ENCODE data around the gene SCG5. TPM values are rescaled to one million over a fixed set of nuclear protein-coding genes. Genes with fewer than 3 reads are reported as not detected.

SCG5 gene
- total RNA-seq, 1 donor from 2014 or later = 2.2 TPM

- H3K36me3 Mint-ChIP-seq (ENCODE audit: low read depth) = no peaks in the 10 kb centered on the region
- H3K4me1 Mint-ChIP-seq = no peaks in the 10 kb centered on the region
- H3K9me3 Mint-ChIP-seq = no peaks in the 10 kb centered on the region
- no peak overlapping the region for H3K27ac Mint-ChIP-seq
- no peak for DNase-seq
- H3K27me3 Mint-ChIP-seq = no peaks in the 10 kb centered on the region
- intact Hi-C loops (cut with micrococcal nuclease) = no loop called here
- H3K4me3 Mint-ChIP-seq = no peak overlapping the region
Measured at GRCh38 chr15:32691689-32692038, 50.2 kb downstream of the SCG5 start.

GRCh38 chr15:32692286-32692685 is 50.8 kb downstream of the SCG5 start:
- intact Hi-C loops (cut with micrococcal nuclease) = no loop called here
- no peaks in the 10 kb centered on the region for H3K9me3 Mint-ChIP-seq
- DNase-seq = no peak
- no peak overlapping the region for H3K4me3 Mint-ChIP-seq
- no peak overlapping the region for H3K27ac Mint-ChIP-seq
- H3K36me3 Mint-ChIP-seq (ENCODE audit: low read depth) = no peaks in the 10 kb centered on the region
- no peaks in the 10 kb centered on the region for H3K27me3 Mint-ChIP-seq
- H3K4me1 Mint-ChIP-seq = no peaks in the 10 kb centered on the region

GRCh38 chr15:32694222-32694983 is 52.9 kb downstream of the SCG5 start:
- Mint-ChIP-seq H3K4me1 (no peaks in the 10 kb centered on the region), H3K36me3 (ENCODE audit: low read depth) (no peaks in the 10 kb centered on the region)
- intact Hi-C loops (cut with micrococcal nuclease) = no loop called here

GRCh38 chr15:32698773-32699390 is 57.4 kb downstream of the SCG5 start:
- no peak for DNase-seq
- Mint-ChIP-seq H3K4me1 (no peaks in the 10 kb centered on the region), H3K27ac (no peak overlapping the region), H3K4me3 (no peak overlapping the region), H3K9me3 (no peaks in the 10 kb centered on the region), H3K27me3 (peaks cover 12% of the 10 kb centered on the region), H3K36me3 (ENCODE audit: low read depth) (no peaks in the 10 kb centered on the region)
- intact Hi-C loops (cut with micrococcal nuclease) = no loop called here

More at GRCh38 chr15:32694222-32694983, 52.9 kb downstream of the SCG5 start:
- H3K27ac Mint-ChIP-seq = no peak overlapping the region
- H3K9me3 Mint-ChIP-seq = no peaks in the 10 kb centered on the region
- H3K4me3 Mint-ChIP-seq = no peak overlapping the region
- H3K27me3 Mint-ChIP-seq = peaks cover 3% of the 10 kb centered on the region
- no peak for DNase-seq

- Mint-ChIP-seq H3K27me3 (peaks cover 21% of the 10 kb centered on the region), H3K36me3 (ENCODE audit: low read depth) (no peaks in the 10 kb centered on the region), H3K27ac (no peak overlapping the region), H3K4me3 (no peak overlapping the region), H3K4me1 (no peaks in the 10 kb centered on the region), H3K9me3 (no peaks in the 10 kb centered on the region)
- DNase-seq = no peak
- intact Hi-C loops (cut with micrococcal nuclease) = no loop called here
Measured at GRCh38 chr15:32700501-32701150, 59.1 kb downstream of the SCG5 start.

- intact Hi-C loops (cut with micrococcal nuclease) = no loop called here
- DNase-seq = no peak
- Mint-ChIP-seq H3K27me3 (peaks cover 29% of the 10 kb centered on the region), H3K4me3 (no peak overlapping the region), H3K4me1 (no peaks in the 10 kb centered on the region), H3K27ac (no peak overlapping the region), H3K36me3 (ENCODE audit: low read depth) (no peaks in the 10 kb centered on the region), H3K9me3 (no peaks in the 10 kb centered on the region)
Measured at GRCh38 chr15:32701863-32702262, 60.4 kb downstream of the SCG5 start.

GRCh38 chr15:32704395-32704981 is 63.0 kb downstream of the SCG5 start:
- Mint-ChIP-seq H3K4me3 (no peak overlapping the region), H3K4me1 (no peaks in the 10 kb centered on the region), H3K36me3 (ENCODE audit: low read depth) (no peaks in the 10 kb centered on the region), H3K27me3 (peaks cover 39% of the 10 kb centered on the region), H3K9me3 (no peaks in the 10 kb centered on the region), H3K27ac (no peak overlapping the region)
- DNase-seq = no peak
- intact Hi-C loops (cut with micrococcal nuclease) = no loop called here

GRCh38 chr15:32705446-32705845 is 63.9 kb downstream of the SCG5 start:
- no peak overlapping the region for H3K27ac Mint-ChIP-seq
- no peak overlapping the region for H3K4me3 Mint-ChIP-seq
- intact Hi-C loops (cut with micrococcal nuclease) = no loop called here
- no peak for DNase-seq
- no peaks in the 10 kb centered on the region for H3K4me1 Mint-ChIP-seq
- H3K36me3 Mint-ChIP-seq (ENCODE audit: low read depth) = no peaks in the 10 kb centered on the region
- H3K9me3 Mint-ChIP-seq = no peaks in the 10 kb centered on the region
- H3K27me3 Mint-ChIP-seq = peaks cover 39% of the 10 kb centered on the region

- Mint-ChIP-seq H3K4me1 (no peaks in the 10 kb centered on the region), H3K27ac (no peak overlapping the region), H3K36me3 (ENCODE audit: low read depth) (no peaks in the 10 kb centered on the region), H3K9me3 (no peaks in the 10 kb centered on the region), H3K27me3 (peaks cover 36% of the 10 kb centered on the region), H3K4me3 (no peak overlapping the region)
- DNase-seq = no peak
- intact Hi-C loops (cut with micrococcal nuclease) = no loop called here
Measured at GRCh38 chr15:32706704-32707103, 65.2 kb downstream of the SCG5 start.

GRCh38 chr15:32707436-32707835 is 65.9 kb downstream of the SCG5 start:
- peaks cover 40% of the 10 kb centered on the region for H3K27me3 Mint-ChIP-seq
- no peak overlapping the region for H3K4me3 Mint-ChIP-seq
- no peak for DNase-seq
- H3K9me3 Mint-ChIP-seq = no peaks in the 10 kb centered on the region
- H3K27ac Mint-ChIP-seq = no peak overlapping the region
- H3K36me3 Mint-ChIP-seq (ENCODE audit: low read depth) = no peaks in the 10 kb centered on the region
- H3K4me1 Mint-ChIP-seq = no peaks in the 10 kb centered on the region
- intact Hi-C loops (cut with micrococcal nuclease) = no loop called here

- peaks cover 45% of the 10 kb centered on the region for H3K27me3 Mint-ChIP-seq
- intact Hi-C loops (cut with micrococcal nuclease) = no loop called here
Measured at GRCh38 chr15:32709295-32710033, 68.0 kb downstream of the SCG5 start.

GRCh38 chr15:32715276-32715675 is 73.8 kb downstream of the SCG5 start:
- peaks cover 9% of the 10 kb centered on the region for H3K4me1 Mint-ChIP-seq
- H3K9me3 Mint-ChIP-seq = no peaks in the 10 kb centered on the region
- no peak overlapping the region for H3K4me3 Mint-ChIP-seq
- peaks cover 67% of the 10 kb centered on the region for H3K27me3 Mint-ChIP-seq
- no peaks in the 10 kb centered on the region for H3K36me3 Mint-ChIP-seq (ENCODE audit: low read depth)
- H3K27ac Mint-ChIP-seq = no peak overlapping the region
- intact Hi-C loops (cut with micrococcal nuclease) = no loop called here
- no peak for DNase-seq

More at GRCh38 chr15:32709295-32710033, 68.0 kb downstream of the SCG5 start:
- no peak for DNase-seq
- no peaks in the 10 kb centered on the region for H3K4me1 Mint-ChIP-seq
- H3K9me3 Mint-ChIP-seq = no peaks in the 10 kb centered on the region
- H3K27ac Mint-ChIP-seq = no peak overlapping the region
- H3K4me3 Mint-ChIP-seq = no peak overlapping the region
- no peaks in the 10 kb centered on the region for H3K36me3 Mint-ChIP-seq (ENCODE audit: low read depth)

GRCh38 chr15:32716216-32716914 is 74.9 kb downstream of the SCG5 start:
- H3K4me1 Mint-ChIP-seq = peaks cover 9% of the 10 kb centered on the region
- H3K4me3 Mint-ChIP-seq = peak overlapping the region; percentile 44
- DNase-seq = no peak
- no peaks in the 10 kb centered on the region for H3K36me3 Mint-ChIP-seq (ENCODE audit: low read depth)
- H3K9me3 Mint-ChIP-seq = no peaks in the 10 kb centered on the region
- intact Hi-C loops (cut with micrococcal nuclease) = no loop called here
- peak overlapping the region; percentile 1 for H3K27ac Mint-ChIP-seq
- peaks cover 73% of the 10 kb centered on the region for H3K27me3 Mint-ChIP-seq

All from activated CD4-positive, alpha-beta T cell treated with anti-CD3 and anti-CD28 coated beads, Interleukin-2, amount 10 ng/mL, durations not matched to agents 24 days and 14 days (primary cell).